Stimulated activated memory B cell treated with anti-CD40 and anti-IgM and Interleukin-4, amounts not matched to agents 10 μg/mL and 1 μg/mL and 100 μg/mL, for 72 hours (primary cell): ENCODE results near the gene CTAGE9.
"Not testable (repeated sequence)": the region's sequence is repeated elsewhere in the genome, so short reads cannot be mapped to it uniquely, and the experiment has no call there.

Experiments used
- ATAC-seq: fragments of 150-1000 bp; cut with Tn5 transposase; 2 replicates; pipeline ENCODE4 v1.10.0; 2021
- H3K27ac Mint-ChIP-seq: one replicate; pipeline ENCODE4 v1.8.0; 2022; ENCODE audit warnings: mild to moderate bottlenecking, mixed read lengths
- H3K27me3 Mint-ChIP-seq: one replicate; pipeline ENCODE4 v1.8.0; 2022; ENCODE audit warnings: mixed read lengths
- H3K36me3 Mint-ChIP-seq: one replicate; pipeline ENCODE4 v1.8.0; 2022; ENCODE audit warnings: mixed read lengths
- H3K4me1 Mint-ChIP-seq: one replicate; pipeline ENCODE4 v1.8.0; 2022; ENCODE audit warnings: mixed read lengths
- H3K4me3 Mint-ChIP-seq: one replicate; pipeline ENCODE4 v1.8.0; 2022; ENCODE audit warnings: mild to moderate bottlenecking, moderate library complexity, mixed read lengths
- H3K9me3 Mint-ChIP-seq: one replicate; pipeline ENCODE4 v1.8.0; 2022; ENCODE audit warnings: mixed read lengths

The CTAGE9 gene, protein sequence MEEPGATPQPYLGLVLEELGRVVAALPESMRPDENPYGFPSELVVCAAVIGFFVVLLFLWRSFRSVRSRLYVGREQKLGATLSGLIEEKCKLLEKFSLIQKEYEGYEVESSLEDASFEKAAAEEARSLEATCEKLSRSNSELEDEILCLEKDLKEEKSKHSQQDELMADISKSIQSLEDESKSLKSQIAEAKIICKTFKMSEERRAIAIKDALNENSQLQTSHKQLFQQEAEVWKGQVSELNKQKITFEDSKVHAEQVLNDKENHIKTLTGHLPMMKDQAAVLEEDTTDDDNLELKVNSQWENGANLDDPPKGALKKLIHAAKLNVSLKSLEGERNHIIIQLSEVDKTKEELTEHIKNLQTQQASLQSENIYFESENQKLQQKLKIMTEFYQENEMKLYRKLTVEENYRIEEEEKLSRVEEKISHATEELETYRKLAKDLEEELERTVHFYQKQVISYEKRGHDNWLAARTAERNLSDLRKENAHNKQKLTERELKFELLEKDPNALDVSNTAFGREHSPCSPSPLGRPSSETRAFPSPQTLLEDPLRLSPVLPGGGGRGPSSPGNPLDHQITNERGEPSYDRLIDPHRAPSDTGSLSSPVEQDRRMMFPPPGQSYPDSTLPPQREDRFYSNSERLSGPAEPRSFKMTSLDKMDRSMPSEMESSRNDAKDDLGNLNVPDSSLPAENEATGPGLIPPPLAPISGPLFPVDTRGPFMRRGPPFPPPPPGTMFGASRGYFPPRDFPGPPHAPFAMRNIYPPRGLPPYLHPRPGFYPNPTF

GRCh38 chr6:131710917-131711316 is at the start of gene CTAGE9:
CTAGE9 (minus strand) TSS chr6:131711017; CDS start chr6:131711017, 0 bp downstream.
- H3K9me3 Mint-ChIP-seq, H3K36me3 Mint-ChIP-seq, H3K27ac Mint-ChIP-seq, H3K4me1 Mint-ChIP-seq, H3K4me3 Mint-ChIP-seq, H3K27me3 Mint-ChIP-seq, ATAC-seq: not testable (repeated sequence)

DNA sequence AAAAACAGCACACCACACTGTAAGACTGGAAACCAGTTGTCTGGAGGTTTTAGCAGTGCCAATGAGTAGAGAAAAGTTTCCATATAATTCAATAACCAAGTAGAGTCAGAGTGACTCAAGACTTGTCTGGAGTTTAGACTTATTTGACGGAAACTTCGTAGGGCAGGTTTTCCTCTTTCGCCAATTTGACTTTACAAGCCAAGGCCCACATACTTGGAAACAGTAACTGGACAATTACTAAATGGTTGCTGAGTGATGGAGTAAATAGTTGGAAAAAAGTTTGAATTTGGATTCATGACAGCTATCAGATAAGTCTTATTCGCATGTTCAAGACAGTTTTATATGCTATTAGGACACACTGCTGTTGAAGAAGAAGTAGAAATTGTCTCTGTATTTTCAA is 48.1 kb upstream of the CTAGE9 start:
- Mint-ChIP-seq H3K36me3 (no peaks in the 10 kb centered on the region), H3K27ac (no peak overlapping the region), H3K9me3 (no peaks in the 10 kb centered on the region), H3K4me3 (no peak overlapping the region), H3K27me3 (no peaks in the 10 kb centered on the region), H3K4me1 (no peaks in the 10 kb centered on the region)
- ATAC-seq: no peak

- no peaks in the 10 kb centered on the region for H3K9me3 Mint-ChIP-seq
- no peak overlapping the region for H3K4me3 Mint-ChIP-seq
- no peaks in the 10 kb centered on the region for H3K36me3 Mint-ChIP-seq
- no peak for ATAC-seq
- H3K4me1 Mint-ChIP-seq: no peaks in the 10 kb centered on the region
- H3K27ac Mint-ChIP-seq: no peak overlapping the region
- H3K27me3 Mint-ChIP-seq: no peaks in the 10 kb centered on the region
Observed at GRCh38 chr6:131756039-131756438, 45.2 kb upstream of the CTAGE9 start.

DNA sequence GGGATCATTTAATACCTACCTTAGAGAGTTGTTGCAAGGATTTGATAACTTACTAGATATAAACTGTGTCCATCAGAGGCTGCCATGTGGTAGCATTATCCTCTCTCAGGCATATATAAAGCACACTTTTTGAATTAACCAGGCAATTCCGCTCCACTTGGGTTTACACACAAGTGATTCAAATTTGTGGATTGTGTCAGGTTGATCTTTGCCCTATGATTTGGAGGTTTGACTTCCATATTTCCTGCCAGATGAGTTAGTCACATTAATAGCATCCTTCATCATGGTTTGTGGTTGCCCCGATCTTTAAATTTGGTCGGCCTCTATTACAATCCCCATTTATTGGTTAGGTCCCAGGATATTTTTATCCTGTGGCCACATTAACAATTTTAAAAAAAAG is 44.8 kb upstream of the CTAGE9 start:
- Mint-ChIP-seq H3K9me3 (no peaks in the 10 kb centered on the region), H3K27ac (no peak overlapping the region), H3K27me3 (no peaks in the 10 kb centered on the region), H3K4me1 (no peaks in the 10 kb centered on the region), H3K36me3 (no peaks in the 10 kb centered on the region), H3K4me3 (no peak overlapping the region)
- no peak for ATAC-seq

DNA sequence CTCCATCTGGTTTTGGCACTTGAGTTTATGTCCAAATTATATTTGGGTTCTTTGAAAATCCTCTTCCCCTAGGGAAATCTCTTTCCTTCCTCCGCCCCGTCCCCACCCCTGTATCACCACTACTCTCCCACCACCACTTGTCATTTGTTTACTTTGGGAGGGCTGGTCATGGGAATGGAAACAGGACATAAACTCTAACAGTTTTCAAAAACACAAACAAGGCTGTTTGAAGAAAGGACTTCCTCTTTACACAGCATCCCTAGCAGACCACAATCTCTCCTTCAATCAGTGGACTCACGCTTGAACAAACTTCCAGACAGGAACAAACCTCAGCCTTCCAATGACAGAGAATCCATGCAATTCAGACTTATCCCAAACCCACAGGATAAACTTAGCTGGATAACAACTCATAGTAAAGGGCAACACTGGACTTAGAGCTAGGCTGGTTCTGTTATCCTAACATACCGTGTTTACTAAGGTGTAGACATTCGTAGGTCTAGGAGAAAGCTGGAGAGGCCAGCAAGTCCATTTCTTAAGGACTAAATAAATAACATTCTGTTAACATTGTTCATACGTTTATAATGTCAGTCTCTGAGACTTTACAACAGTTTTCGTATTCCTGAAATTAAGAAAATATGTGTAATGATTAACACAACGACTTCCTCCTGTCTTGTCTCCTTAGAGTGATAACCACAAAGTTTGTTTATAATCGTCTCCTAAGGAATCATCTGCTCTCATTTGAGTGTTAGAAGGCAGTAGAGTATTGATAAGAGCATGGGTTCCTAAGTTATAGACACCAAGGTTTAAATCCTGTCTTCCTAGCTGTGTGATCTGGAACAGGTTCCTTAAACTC is 44.1 kb upstream of the CTAGE9 start:
- Mint-ChIP-seq H3K27ac (no peak overlapping the region), H3K4me1 (no peaks in the 10 kb centered on the region), H3K27me3 (no peaks in the 10 kb centered on the region), H3K4me3 (no peak overlapping the region), H3K36me3 (no peaks in the 10 kb centered on the region), H3K9me3 (no peaks in the 10 kb centered on the region)
- no peak for ATAC-seq

DNA sequence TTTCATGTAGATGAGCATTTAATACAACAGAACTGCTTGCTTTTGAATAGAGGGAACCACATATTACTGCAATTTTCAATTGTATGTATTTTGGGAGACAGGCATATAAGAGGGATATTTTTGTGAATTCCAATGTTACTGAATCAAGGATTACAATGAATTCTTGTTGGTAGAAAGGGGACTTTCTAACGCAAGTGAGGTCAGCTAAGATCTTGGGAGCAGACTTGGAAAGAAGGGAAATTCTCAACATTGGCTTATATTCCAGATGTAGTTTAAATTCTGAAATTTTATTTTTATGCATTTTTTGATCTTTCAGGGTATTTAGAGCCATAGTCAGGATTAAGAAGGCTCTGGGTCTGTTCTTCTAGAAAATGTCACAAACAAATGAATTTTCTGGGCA is 43.3 kb upstream of the CTAGE9 start:
- ATAC-seq: no peak

GRCh38 chr6:131751012-131751715 is 40.3 kb upstream of the CTAGE9 start:
- H3K4me1 Mint-ChIP-seq, H3K4me3 Mint-ChIP-seq, H3K27me3 Mint-ChIP-seq, H3K36me3 Mint-ChIP-seq, H3K27ac Mint-ChIP-seq, ATAC-seq, H3K9me3 Mint-ChIP-seq: not testable (repeated sequence)

More for the DNA sequence above, 43.3 kb upstream of the CTAGE9 start:
- H3K27me3 Mint-ChIP-seq: no peaks in the 10 kb centered on the region
- H3K4me3 Mint-ChIP-seq: no peak overlapping the region
- no peaks in the 10 kb centered on the region for H3K4me1 Mint-ChIP-seq
- no peaks in the 10 kb centered on the region for H3K9me3 Mint-ChIP-seq
- H3K27ac Mint-ChIP-seq: no peak overlapping the region
- H3K36me3 Mint-ChIP-seq: no peaks in the 10 kb centered on the region

GRCh38 chr6:131749023-131749422 is 38.2 kb upstream of the CTAGE9 start:
- no peak for ATAC-seq
- Mint-ChIP-seq H3K4me3 (no peak overlapping the region), H3K27me3 (no peaks in the 10 kb centered on the region), H3K9me3 (no peaks in the 10 kb centered on the region), H3K27ac (no peak overlapping the region), H3K4me1 (no peaks in the 10 kb centered on the region), H3K36me3 (no peaks in the 10 kb centered on the region)

DNA sequence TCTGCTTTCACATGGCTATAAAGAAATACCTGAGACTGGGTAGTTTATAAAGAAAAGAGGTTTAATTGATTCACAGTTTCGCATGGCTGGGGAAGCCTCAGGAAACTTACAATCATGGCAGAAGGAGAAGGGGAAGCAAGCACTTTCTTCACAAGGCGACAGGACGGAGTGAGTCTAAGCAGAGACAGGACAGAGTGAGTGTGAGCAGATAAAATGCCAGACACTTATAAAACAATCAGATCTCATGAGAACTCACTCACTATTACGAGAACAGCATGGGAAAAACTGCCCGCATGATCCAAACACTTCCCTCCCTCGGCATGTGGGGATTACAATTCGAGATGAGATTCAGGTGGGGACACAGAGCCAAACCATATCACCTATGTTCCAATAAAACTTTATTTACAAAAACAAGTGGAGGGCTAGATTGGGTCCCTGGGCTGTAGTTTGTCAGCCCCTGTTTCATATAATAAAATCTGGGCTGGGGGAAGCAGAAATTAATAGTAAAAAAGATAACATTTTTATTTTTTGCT is 37.1 kb upstream of the CTAGE9 start:
- no peak for ATAC-seq
- no peaks in the 10 kb centered on the region for H3K36me3 Mint-ChIP-seq
- no peak overlapping the region for H3K4me3 Mint-ChIP-seq
- peaks cover 4% of the 10 kb centered on the region for H3K27me3 Mint-ChIP-seq
- H3K27ac Mint-ChIP-seq: no peak overlapping the region
- H3K4me1 Mint-ChIP-seq: no peaks in the 10 kb centered on the region
- H3K9me3 Mint-ChIP-seq: no peaks in the 10 kb centered on the region

DNA sequence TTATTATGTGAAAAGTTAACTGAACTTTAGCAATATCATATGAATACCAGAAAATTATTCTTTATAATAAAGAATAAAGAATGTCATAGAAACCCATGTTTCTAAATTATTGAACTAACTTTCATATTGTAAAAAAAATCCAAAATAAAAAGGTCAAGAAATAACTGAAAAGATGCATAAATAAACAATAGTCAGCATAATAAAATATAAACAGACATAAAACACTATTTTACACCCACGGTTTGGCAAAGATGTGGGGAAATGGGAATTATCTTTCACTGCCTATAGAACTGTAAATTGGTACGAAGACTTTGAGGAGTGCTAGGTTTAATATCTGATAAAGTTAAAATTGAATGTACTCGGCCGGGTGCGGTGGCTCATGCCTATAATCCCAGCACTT is 34.7 kb upstream of the CTAGE9 start:
- no peaks in the 10 kb centered on the region for H3K9me3 Mint-ChIP-seq

DNA sequence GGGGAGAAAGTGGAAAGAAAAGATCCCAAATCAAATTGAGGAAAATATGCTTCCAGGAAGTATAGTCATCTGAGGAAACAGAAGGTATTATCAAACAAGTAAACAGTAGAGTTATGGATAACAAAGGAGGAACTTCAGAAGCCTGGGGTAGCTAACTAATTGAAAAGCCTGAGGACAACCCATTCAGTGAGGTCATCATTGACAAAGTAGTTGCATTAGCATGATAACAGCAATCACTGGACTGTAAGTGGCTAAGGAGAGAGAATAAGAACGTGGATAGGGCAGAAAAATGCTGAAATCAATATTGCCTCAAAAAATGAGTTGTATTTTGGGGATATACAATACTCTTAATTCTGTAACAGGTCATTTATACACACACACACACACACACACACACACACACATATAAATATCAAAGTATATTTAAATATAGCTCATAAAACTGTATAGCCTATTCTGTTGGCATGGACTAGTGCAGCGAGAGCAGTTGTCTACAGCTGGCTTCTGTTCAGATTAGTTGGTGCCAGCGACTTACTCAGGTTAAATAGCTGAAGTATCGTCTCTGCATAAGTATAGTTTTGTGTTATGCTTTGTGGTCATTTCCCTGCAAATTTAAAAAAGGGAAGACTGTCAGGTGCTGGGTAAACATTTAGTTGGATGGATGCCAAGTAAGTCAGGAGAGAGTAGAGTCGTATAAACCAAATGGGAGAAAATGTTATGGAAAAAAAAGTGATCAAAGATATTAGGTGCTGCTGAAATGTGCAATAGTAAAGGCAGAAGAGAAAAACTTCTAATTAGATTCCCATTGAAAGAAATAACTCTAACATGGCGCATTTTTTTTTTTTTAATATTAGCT is 33.8 kb upstream of the CTAGE9 start:
- no peaks in the 10 kb centered on the region for H3K36me3 Mint-ChIP-seq
- no peak for ATAC-seq
- no peak overlapping the region for H3K27ac Mint-ChIP-seq
- no peak overlapping the region for H3K4me3 Mint-ChIP-seq
- no peaks in the 10 kb centered on the region for H3K9me3 Mint-ChIP-seq
- peaks cover 16% of the 10 kb centered on the region for H3K4me1 Mint-ChIP-seq
- H3K27me3 Mint-ChIP-seq: peaks cover 8% of the 10 kb centered on the region

More for the DNA sequence above, 34.7 kb upstream of the CTAGE9 start:
- ATAC-seq: no peak
- Mint-ChIP-seq H3K4me3 (no peak overlapping the region), H3K36me3 (no peaks in the 10 kb centered on the region), H3K4me1 (peaks cover 16% of the 10 kb centered on the region), H3K27me3 (peaks cover 8% of the 10 kb centered on the region), H3K27ac (no peak overlapping the region)

- Mint-ChIP-seq H3K27me3 (peaks cover 8% of the 10 kb centered on the region), H3K9me3 (no peaks in the 10 kb centered on the region), H3K4me1 (peaks cover 16% of the 10 kb centered on the region), H3K36me3 (no peaks in the 10 kb centered on the region), H3K27ac (no peak overlapping the region), H3K4me3 (no peak overlapping the region)
- ATAC-seq: no peak
Observed at GRCh38 chr6:131741688-131742393, 31.0 kb upstream of the CTAGE9 start.

GRCh38 chr6:131740161-131740560 is 29.3 kb upstream of the CTAGE9 start:
- H3K4me1 Mint-ChIP-seq: peaks cover 16% of the 10 kb centered on the region
- no peaks in the 10 kb centered on the region for H3K9me3 Mint-ChIP-seq
- no peaks in the 10 kb centered on the region for H3K36me3 Mint-ChIP-seq
- H3K4me3 Mint-ChIP-seq: no peak overlapping the region
- no peak overlapping the region for H3K27ac Mint-ChIP-seq
- peaks cover 8% of the 10 kb centered on the region for H3K27me3 Mint-ChIP-seq
- ATAC-seq: no peak
